Measurements from ENCODE around the gene FAM20C.

The FAM20C gene

GRCh38 chr7:211033-211714 lies 18.8 kb downstream of the FAM20C start:
- DNase-seq, result no peak

GRCh38 chr7:211715-212058 lies 19.3 kb downstream of the FAM20C start:
- no peak for DNase-seq

GRCh38 chr7:212754-213153 lies 20.4 kb downstream of the FAM20C start:
- no peak for DNase-seq

- DNase-seq, result no peak
Measured at GRCh38 chr7:213324-213993, 21.1 kb downstream of the FAM20C start.

- DNase-seq, result no peak
Measured at GRCh38 chr7:214410-215212, 22.2 kb downstream of the FAM20C start.

- no peak for DNase-seq
Measured at GRCh38 chr7:216360-217300, 24.3 kb downstream of the FAM20C start.

- DNase-seq, result no peak
Measured at GRCh38 chr7:217781-218180, 25.4 kb downstream of the FAM20C start.

- no peak for DNase-seq
Measured at GRCh38 chr7:218316-218715, 25.9 kb downstream of the FAM20C start.

GRCh38 chr7:218896-219580 lies 26.7 kb downstream of the FAM20C start:
- no peak for DNase-seq

GRCh38 chr7:219581-220150 lies 27.3 kb downstream of the FAM20C start:
- DNase-seq, result no peak

- no peak for DNase-seq
Measured at GRCh38 chr7:220151-220841, 27.9 kb downstream of the FAM20C start.

GRCh38 chr7:221978-222715 lies 29.8 kb downstream of the FAM20C start:
- no peak for DNase-seq

GRCh38 chr7:222716-223041 lies 30.3 kb downstream of the FAM20C start:
- no peak for DNase-seq

- no peak for DNase-seq
Measured at GRCh38 chr7:223118-223800, 30.9 kb downstream of the FAM20C start.

GRCh38 chr7:223861-224260 lies 31.5 kb downstream of the FAM20C start:
- no peak for DNase-seq

- DNase-seq, result no peak
Measured at GRCh38 chr7:226281-226895, 34.0 kb downstream of the FAM20C start.

GRCh38 chr7:227926-228325 lies 35.6 kb downstream of the FAM20C start:
- DNase-seq, result no peak

- DNase-seq, result no peak
Measured at GRCh38 chr7:228610-229009, 36.2 kb downstream of the FAM20C start.

GRCh38 chr7:229184-229964 lies 37.0 kb downstream of the FAM20C start:
- DNase-seq, result no peak

Data from stimulated activated CD4-positive, alpha-beta T cell treated with anti-CD3 and anti-CD28 coated beads, Interleukin-4, amount 100 ng/mL, for 24 hours (primary cell).